Measurements from ENCODE around the gene ADARB2. TPM values are rescaled to one million over a fixed set of nuclear protein-coding genes. Genes with fewer than 3 reads are reported as not detected.
A peak's percentile ranks its signal among the peaks of the same experiment; 100 is the strongest.

ADARB2 gene
- total RNA-seq, 8 experiments from 2014 or later, result 0.13 to 2.6 (median 1.5) TPM

- Histone ChIP-seq H3K4me3 (no peak overlapping the region), H3K27ac (no peak overlapping the region), H3K4me1 (replicated peaks in 1 of 2) (peaks cover 23 to 29% of the 10 kb centered on the region in 2 donors)
- 0 to 32% (median 25%) methylated on average over 3 to 6 of the region's 13 CpGs; no CpG with 5 or more reads in 6 of the 10 experiments for WGBS, 10 experiments
- ATAC-seq (replicated peaks in 6 of 8), result peak in 5 of 8 experiments; percentile 34 to 71 (median 56)
- in situ Hi-C loops (cut with MboI; ENCODE audit: low pct_unique_long_range_greater_than_20kb in 2 of 9, low sequenced_read_pairs in 9 of 9, unreplicated experiment in 9 of 9), result no loop called here
These were observed 260.9 kb downstream of the ADARB2 start for GRCh38 chr10:1476455-1476803.

- Histone ChIP-seq H3K27ac (peak overlapping the region in 1 of 2 donors; percentile 6), H3K4me3 (no peak overlapping the region), H3K4me1 (replicated peaks in 1 of 2) (peaks cover 23 to 29% of the 10 kb centered on the region in 2 donors)
- in situ Hi-C loops (cut with MboI; ENCODE audit: low pct_unique_long_range_greater_than_20kb in 2 of 9, low sequenced_read_pairs in 9 of 9, unreplicated experiment in 9 of 9), result no loop called here
- WGBS, 10 experiments, result 0 to 29% (median 0%) methylated on average over 2 to 4 of the region's 6 CpGs
- peak in 1 of 8 experiments; percentile 10 for ATAC-seq (replicated peaks in 6 of 8)
These were observed 261.4 kb downstream of the ADARB2 start for GRCh38 chr10:1475771-1476454.

- WGBS, 10 experiments, result 0 to 63% (median 33%) methylated on average over 1 to 4 of the region's 16 CpGs; no CpG with 5 or more reads in 4 of the 10 experiments
- Histone ChIP-seq H3K4me1 (replicated peaks in 1 of 2) (peaks cover 23 to 29% of the 10 kb centered on the region in 2 donors), H3K4me3 (no peak overlapping the region), H3K27ac (no peak overlapping the region)
- in situ Hi-C loops (cut with MboI; ENCODE audit: low pct_unique_long_range_greater_than_20kb in 2 of 9, low sequenced_read_pairs in 9 of 9, unreplicated experiment in 9 of 9), result no loop called here
- ATAC-seq (replicated peaks in 6 of 8), result peak in 4 of 8 experiments; percentile 32 to 59 (median 54)
These were observed 262.2 kb downstream of the ADARB2 start for GRCh38 chr10:1475098-1475591.

GRCh38 chr10:1474376-1475097 is 262.8 kb downstream of the ADARB2 start:
- H3K4me3 ChIP-seq, result no peak overlapping the region
- no peak overlapping the region for H3K27ac ChIP-seq
- peak in 4 of 8 experiments; percentile 56 to 88 (median 85) for ATAC-seq (replicated peaks in 6 of 8)
- in situ Hi-C loops (cut with MboI; ENCODE audit: low pct_unique_long_range_greater_than_20kb in 2 of 9, low sequenced_read_pairs in 9 of 9, unreplicated experiment in 9 of 9), result no loop called here
- WGBS, 10 experiments, result 0 to 88% (median 64%) methylated on average over 1 to 4 of the region's 36 CpGs; no CpG with 5 or more reads in 4 of the 10 experiments
- peaks cover 26 to 29% of the 10 kb centered on the region in 2 donors for H3K4me1 ChIP-seq (replicated peaks in 1 of 2)

GRCh38 chr10:1473874-1474273 is 263.5 kb downstream of the ADARB2 start:
- in situ Hi-C loops (cut with MboI; ENCODE audit: low pct_unique_long_range_greater_than_20kb in 2 of 9, low sequenced_read_pairs in 9 of 9, unreplicated experiment in 9 of 9), result no loop called here
- WGBS, 10 experiments, result 0 to 100% (median 63%) methylated on average over 1 to 9 of the region's 11 CpGs; no CpG with 5 or more reads in 2 of the 10 experiments
- peaks cover 33 to 35% of the 10 kb centered on the region in 2 donors for H3K4me1 ChIP-seq (replicated peaks in 1 of 2)
- no peak overlapping the region for H3K4me3 ChIP-seq
- ATAC-seq (replicated peaks in 6 of 8), result no peak
- H3K27ac ChIP-seq, result no peak overlapping the region

- Histone ChIP-seq H3K4me1 (replicated peaks in 1 of 2) (peaks cover 34 to 50% of the 10 kb centered on the region in 2 donors), H3K4me3 (no peak overlapping the region), H3K27ac (no peak overlapping the region)
- in situ Hi-C loops (cut with MboI; ENCODE audit: low pct_unique_long_range_greater_than_20kb in 2 of 9, low sequenced_read_pairs in 9 of 9, unreplicated experiment in 9 of 9), result no loop called here
- WGBS, 10 experiments, result 0 to 100% (median 70%) methylated on average over 1 to 8 of the region's 21 CpGs; no CpG with 5 or more reads in 3 of the 10 experiments
- ATAC-seq (replicated peaks in 6 of 8), result no peak
These were observed 265.0 kb downstream of the ADARB2 start for GRCh38 chr10:1472178-1472958.

GRCh38 chr10:1468811-1469210 is 268.5 kb downstream of the ADARB2 start:
- no peak overlapping the region for H3K4me3 ChIP-seq
- in situ Hi-C loops (cut with MboI; ENCODE audit: low pct_unique_long_range_greater_than_20kb in 2 of 9, low sequenced_read_pairs in 9 of 9, unreplicated experiment in 9 of 9), result no loop called here
- peaks cover 27 to 43% of the 10 kb centered on the region in 2 donors for H3K4me1 ChIP-seq (replicated peaks in 1 of 2)
- ATAC-seq (replicated peaks in 6 of 8), result no peak
- H3K27ac ChIP-seq, result no peak overlapping the region
- 3 to 100% (median 73%) methylated on average over 1 to 7 of the region's 10 CpGs; no CpG with 5 or more reads in 3 of the 10 experiments for WGBS, 10 experiments

GRCh38 chr10:1467334-1468076 is 269.8 kb downstream of the ADARB2 start:
- WGBS, 10 experiments, result 10 to 82% (median 64%) methylated on average over 1 to 12 of the region's 23 CpGs; no CpG with 5 or more reads in 1 of the 10 experiments
- Histone ChIP-seq H3K4me3 (no peak overlapping the region), H3K27ac (no peak overlapping the region), H3K4me1 (replicated peaks in 1 of 2) (peaks cover 27 to 48% of the 10 kb centered on the region in 2 donors)
- in situ Hi-C loops (cut with MboI; ENCODE audit: low pct_unique_long_range_greater_than_20kb in 2 of 9, low sequenced_read_pairs in 9 of 9, unreplicated experiment in 9 of 9), result no loop called here
- ATAC-seq (replicated peaks in 6 of 8), result peak in 3 of 8 experiments; percentile 23 to 61 (median 32)

GRCh38 chr10:1465993-1466764 is 271.1 kb downstream of the ADARB2 start:
- WGBS, 10 experiments, result 11 to 91% (median 53%) methylated on average over 1 to 12 of the region's 19 CpGs; no CpG with 5 or more reads in 2 of the 10 experiments
- ATAC-seq (replicated peaks in 6 of 8), result peak in 2 of 8 experiments; percentile 5 to 11
- in situ Hi-C loops (cut with MboI; ENCODE audit: low pct_unique_long_range_greater_than_20kb in 2 of 9, low sequenced_read_pairs in 9 of 9, unreplicated experiment in 9 of 9), result no loop called here
- H3K4me3 ChIP-seq, result no peak overlapping the region
- H3K4me1 ChIP-seq (replicated peaks in 1 of 2), result peaks cover 27 to 52% of the 10 kb centered on the region in 2 donors
- H3K27ac ChIP-seq, result no peak overlapping the region

- peak in 7 of 8 experiments; percentile 38 to 94 (median 78) for ATAC-seq (replicated peaks in 6 of 8)
- in situ Hi-C loops (cut with MboI; ENCODE audit: low pct_unique_long_range_greater_than_20kb in 2 of 9, low sequenced_read_pairs in 9 of 9, unreplicated experiment in 9 of 9), result no loop called here
- 28 to 53% (median 40%) methylated on average over 2 to 9 of the region's 19 CpGs; no CpG with 5 or more reads in 7 of the 10 experiments for WGBS, 10 experiments
- Histone ChIP-seq H3K4me3 (no peak overlapping the region), H3K4me1 (replicated peaks in 1 of 2) (peaks cover 31 to 56% of the 10 kb centered on the region in 2 donors), H3K27ac (no peak overlapping the region)
These were observed 271.9 kb downstream of the ADARB2 start for GRCh38 chr10:1465418-1465911.

GRCh38 chr10:1464881-1465417 is 272.4 kb downstream of the ADARB2 start:
- no peak for ATAC-seq (replicated peaks in 6 of 8)
- Histone ChIP-seq H3K27ac (no peak overlapping the region), H3K4me3 (no peak overlapping the region), H3K4me1 (replicated peaks in 1 of 2) (peaks cover 31 to 56% of the 10 kb centered on the region in 2 donors)
- WGBS, 10 experiments, result 19 to 64% (median 35%) methylated on average over 1 to 12 of the region's 17 CpGs; no CpG with 5 or more reads in 4 of the 10 experiments
- in situ Hi-C loops (cut with MboI; ENCODE audit: low pct_unique_long_range_greater_than_20kb in 2 of 9, low sequenced_read_pairs in 9 of 9, unreplicated experiment in 9 of 9), result no loop called here
